ENCODE measurements around the gene PPIL3.
"Not testable (repeated sequence)": the region's sequence is repeated elsewhere in the genome, so short reads cannot be mapped to it uniquely, and the experiment has no call there.

The PPIL3 gene

DNA sequence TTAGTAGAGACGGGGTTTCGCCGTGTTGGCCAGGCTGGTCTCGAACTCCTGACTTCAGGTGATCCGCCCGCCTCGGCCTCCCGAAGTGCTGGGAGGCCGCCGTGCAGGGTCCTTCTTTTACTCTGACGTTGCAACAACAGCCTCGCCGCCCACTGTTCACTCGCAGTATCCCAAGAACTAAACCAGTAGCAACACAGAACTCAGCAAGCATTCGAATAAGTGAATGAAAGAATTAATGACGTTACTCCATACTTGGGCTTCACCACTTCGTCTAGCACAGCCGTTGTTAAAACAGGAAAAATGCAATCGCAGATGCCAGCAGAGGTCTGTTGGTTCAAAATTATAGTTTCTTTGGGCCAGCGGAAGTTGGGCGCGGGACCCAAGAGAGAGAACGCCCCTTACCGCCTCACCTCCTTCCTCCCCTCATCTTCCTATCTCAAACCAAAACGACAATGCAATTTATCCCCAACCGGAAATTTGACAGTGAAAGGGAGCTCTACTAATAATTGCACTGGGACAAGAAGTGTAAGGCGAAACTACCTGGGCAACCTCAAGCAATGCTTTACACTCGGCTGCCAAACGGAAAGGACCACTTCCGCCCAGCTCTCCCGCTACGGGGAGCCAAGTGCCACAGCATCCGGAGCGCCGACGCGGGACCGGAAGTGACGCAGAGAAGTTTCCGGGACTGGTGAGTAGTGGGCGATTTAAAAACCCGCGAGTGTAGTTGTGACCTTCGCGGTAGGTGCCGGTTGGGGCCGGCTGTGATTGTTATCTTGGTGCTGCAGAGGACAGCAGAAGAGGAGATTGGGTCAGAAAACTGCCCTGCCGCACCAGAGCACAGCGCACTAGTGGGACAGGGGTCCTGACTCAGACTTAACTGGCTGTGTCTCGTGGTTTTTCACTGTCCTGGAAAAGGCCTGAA lies at the start of gene PPIL3, which contains the start of gene NIF3L1:
TSS of gene PPIL3 (minus strand) at position 374 of the 922 bp plus-strand sequence. CDS start 1,462 bp downstream, outside the sequence.
TSS of gene NIF3L1 (plus strand) at position 668 of the 922 bp plus-strand sequence. CDS start 2,573 bp downstream, outside the sequence.
- peak; percentile 97 for DNase-seq

DNA sequence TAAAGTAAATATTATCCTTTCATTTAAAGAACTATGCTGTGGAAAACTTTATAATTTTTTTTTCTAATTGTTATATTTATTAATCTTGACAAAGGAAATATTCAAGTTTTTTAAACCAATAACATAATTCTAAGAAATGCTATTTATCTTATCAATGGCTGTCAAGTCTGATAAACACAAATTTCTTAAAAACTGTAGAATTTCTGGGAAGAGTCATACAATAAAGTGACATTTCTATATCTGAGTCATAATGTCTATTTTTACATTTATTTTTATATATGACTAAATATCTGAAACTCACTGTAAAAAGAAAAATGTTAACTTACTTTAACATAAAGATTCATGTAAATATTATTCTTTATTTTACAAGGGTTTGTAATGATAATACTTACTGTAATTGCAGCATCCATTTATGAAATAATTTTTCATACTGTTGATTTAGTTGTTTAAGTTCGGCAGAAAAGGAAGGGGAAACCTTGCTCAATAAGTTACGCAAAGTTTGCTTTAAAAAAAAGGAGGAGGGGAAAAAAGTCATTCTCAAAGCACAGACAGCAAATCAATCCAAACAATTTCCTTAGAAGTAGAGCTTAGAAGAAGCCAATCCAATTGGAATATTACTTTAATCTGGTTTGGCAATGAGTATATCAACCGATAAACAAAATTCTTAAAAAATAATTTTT lies 42.2 kb upstream of the PPIL3 start:
- no peak for DNase-seq

GRCh38 chr2:200929334-200930249 lies 40.7 kb upstream of the PPIL3 start:
- no peak for DNase-seq

- DNase-seq: no peak
Measured at GRCh38 chr2:200922439-200922838, 33.6 kb upstream of the PPIL3 start.

GRCh38 chr2:200913654-200914053 lies 24.8 kb upstream of the PPIL3 start:
- no peak for DNase-seq

DNA sequence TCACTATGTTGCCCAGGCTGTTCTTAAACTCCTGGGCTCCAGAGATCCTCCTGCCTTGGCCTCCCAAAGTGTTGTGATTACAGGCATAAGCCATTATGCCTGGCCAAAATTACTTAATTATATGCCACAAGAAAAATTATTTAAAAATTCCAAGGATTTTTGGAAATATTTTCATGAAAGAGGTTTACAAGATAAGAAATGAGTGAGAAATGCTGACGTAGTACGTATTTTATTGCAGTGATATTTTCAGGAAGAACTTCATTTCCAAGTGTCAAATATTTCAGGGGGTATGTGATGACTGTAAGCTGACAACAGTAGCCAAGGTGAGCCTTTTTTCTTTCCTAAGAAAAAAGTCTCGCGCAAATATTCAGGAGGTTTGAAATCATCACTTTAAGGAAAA lies 21.1 kb upstream of the PPIL3 start:
- no peak for DNase-seq

DNA sequence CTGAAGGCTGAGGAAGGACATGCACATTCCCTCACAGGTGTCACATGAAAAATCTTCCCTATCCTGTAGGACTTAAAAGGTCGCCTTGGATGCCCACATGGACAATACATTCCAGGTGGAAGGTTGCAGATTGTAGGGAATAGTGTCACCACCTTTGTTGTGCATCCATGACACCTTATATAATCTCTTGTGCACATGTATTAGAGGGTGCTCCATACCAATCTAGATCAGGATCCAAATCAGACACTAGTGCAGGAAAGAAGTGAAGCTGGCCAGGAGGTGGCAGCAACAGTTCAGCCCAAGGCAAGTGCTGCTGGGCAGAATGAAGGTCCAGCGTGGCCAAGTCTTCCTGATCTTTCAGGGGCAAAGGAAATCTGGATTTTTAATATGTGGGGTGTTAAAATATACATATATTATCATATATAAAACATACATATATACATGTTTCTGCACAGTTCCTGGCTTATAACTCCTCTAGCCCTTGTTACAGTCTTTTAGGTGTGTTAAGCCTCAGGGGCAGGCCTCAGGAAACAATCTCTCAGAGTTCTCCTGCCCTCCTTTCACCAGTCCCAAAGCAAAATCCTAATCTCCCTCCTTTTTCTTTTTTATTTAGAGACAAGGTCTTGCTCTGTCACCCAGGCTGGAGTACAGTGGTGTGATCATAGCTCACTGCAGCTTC lies 16.9 kb upstream of the PPIL3 start:
- DNase-seq: peak; percentile 33

- DNase-seq: peak; percentile 81
Measured at GRCh38 chr2:200901459-200902072, 12.7 kb upstream of the PPIL3 start.

DNA sequence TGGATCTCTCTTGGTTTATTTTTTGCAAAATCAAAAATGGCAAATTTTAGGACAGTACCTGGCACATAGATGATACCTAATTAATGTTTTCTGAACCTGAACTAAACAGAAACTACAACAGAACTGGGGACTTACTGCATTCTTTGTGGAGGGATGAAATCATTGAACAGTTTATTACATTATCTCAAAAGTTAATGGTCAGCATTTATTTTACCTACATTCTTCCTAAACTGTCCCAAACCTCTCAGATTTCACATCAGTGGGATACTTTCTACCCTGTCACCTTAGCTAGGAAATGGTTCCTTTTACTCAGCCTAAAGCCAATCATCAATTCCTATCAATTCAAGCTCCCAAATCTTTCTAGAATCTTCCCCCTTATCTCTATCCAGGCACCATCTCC lies 10.6 kb upstream of the PPIL3 start:
- no peak for DNase-seq

GRCh38 chr2:200881715-200882249 lies 7.1 kb downstream of the PPIL3 start:
- not testable (repeated sequence) for DNase-seq

GRCh38 chr2:200878289-200878880 lies 10.5 kb downstream of the PPIL3 start:
- no peak for DNase-seq

GRCh38 chr2:200877443-200877842 lies 11.4 kb downstream of the PPIL3 start:
- DNase-seq: no peak

GRCh38 chr2:200873560-200873959 lies 15.3 kb downstream of the PPIL3 start:
- DNase-seq: no peak

DNA sequence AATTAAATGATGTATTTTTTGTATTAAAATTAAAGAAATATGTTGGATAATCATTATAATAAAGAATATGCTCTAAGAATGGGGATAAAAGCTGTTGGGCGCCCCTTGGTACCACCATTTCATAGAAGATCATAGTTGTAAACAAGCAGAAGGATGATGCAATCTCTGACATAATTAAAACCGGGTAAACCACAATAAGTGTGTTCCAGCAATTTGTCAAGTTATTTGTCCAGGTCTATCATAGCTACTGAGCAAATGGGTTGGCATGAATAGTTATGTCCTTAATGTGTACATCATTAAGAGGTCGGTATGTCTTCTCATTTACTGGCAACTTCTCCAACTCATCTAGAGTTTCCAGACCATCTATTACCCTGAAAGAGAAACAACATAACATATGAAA lies 17.7 kb downstream of the PPIL3 start:
- DNase-seq: no peak

GRCh38 chr2:200869014-200869413 lies 19.9 kb downstream of the PPIL3 start:
- DNase-seq: no peak

- DNase-seq: peak; percentile 79
Measured at GRCh38 chr2:200864176-200865034, 24.5 kb downstream of the PPIL3 start, which contains the start of gene CLK1. CLK1 (minus strand) TSS chr2:200864658; CDS start chr2:200861862, 2,796 bp downstream.

- DNase-seq: no peak
Measured at GRCh38 chr2:200863782-200864175, 25.1 kb downstream of the PPIL3 start.

DNA sequence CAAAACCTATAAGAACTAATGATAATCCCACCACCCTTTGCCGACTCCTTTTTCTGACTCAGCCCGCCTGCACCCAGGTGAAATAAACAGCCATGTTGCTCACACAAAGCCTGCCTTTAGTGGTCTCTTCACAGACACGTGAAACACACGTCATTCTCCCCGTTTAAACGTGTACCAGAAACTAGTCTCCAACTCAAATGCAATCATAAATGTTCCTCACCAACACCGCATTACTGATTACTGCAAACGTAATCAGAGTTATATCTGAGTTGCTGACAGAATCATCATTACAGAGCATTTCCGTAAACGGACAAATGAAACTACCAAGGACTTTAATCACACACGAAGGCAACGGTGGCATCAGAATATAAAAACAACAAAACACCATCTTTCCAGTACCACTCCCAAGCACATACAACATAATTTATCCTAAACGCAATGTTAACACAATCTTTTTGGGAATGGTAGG lies 26.3 kb downstream of the PPIL3 start:
- DNase-seq: no peak

DNA sequence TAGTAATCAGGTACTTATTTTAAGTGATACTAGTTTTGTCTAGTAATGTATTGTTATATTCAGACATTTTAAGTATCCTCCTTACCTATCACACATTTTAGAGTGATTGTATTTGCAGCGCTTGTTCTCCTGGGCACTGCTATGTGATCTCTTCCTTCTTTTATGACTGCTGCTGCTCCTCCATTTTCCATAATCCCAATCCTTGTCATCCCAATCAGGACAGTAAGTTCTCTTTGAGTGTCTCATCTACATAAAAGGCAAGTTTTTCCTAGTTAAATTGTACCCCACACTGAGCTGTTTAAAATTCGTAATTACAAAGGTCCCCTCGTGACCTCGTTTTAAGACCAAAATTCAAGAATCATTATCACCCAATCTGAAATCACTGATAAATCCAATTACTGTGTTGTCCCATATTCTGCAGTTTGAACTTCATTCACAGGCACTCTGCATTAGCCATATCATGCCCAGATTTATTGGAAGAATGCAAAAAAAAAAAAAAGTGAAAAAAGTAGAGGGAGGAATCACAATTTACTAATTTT lies 27.2 kb downstream of the PPIL3 start:
- no peak for DNase-seq

All from NCI-H526 treated with DMSO at 0.1 percent for 48 hours (cell line).